TTC549 (cell line): Measurements from ENCODE around the gene B4GALNT4.
"Not testable (repeated sequence)": the region's sequence is repeated elsewhere in the genome, so short reads cannot be mapped to it uniquely, and the experiment has no call there.

Experiments used
- FAIRE-seq: peaks from 2 replicates; lab custom pipeline; 2012; peaks lifted over from hg19 to GRCh38; lab: Jason Lieb, UNC

The B4GALNT4 gene

DNA sequence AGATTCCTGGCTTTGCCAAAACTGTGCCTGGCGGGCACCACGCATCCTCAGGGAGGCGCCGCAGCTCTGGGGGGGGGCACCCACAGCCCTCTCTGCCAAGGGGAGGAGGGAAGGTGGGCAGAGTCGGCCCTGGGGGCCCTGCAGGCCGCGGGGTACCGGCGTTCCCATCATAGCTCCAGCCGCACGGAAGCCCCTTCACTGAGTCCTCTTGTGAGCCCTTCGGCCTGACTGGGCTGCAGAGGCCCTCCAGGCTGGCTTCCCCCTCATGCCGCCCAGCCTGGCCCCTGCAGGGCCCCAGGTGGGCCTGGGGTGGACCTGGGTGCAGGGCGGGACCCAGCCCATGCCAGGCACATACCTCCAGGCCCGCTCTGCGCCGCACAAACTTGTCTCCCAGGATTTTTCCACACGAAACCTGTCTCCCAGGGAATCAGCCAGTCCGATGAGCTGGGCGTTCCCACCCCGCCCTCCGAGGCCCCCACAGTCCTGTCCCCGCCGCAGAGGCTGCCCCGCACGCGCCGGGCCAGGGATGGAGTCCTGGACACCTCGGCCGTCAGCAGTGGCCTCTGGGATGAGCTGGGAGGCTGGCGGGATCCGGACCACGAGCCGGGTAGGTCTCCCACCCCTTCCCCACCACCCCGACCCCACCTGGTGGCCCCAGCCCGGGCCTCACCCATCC lies 22.9 kb downstream of the B4GALNT4 start:
- no peak for FAIRE-seq

DNA sequence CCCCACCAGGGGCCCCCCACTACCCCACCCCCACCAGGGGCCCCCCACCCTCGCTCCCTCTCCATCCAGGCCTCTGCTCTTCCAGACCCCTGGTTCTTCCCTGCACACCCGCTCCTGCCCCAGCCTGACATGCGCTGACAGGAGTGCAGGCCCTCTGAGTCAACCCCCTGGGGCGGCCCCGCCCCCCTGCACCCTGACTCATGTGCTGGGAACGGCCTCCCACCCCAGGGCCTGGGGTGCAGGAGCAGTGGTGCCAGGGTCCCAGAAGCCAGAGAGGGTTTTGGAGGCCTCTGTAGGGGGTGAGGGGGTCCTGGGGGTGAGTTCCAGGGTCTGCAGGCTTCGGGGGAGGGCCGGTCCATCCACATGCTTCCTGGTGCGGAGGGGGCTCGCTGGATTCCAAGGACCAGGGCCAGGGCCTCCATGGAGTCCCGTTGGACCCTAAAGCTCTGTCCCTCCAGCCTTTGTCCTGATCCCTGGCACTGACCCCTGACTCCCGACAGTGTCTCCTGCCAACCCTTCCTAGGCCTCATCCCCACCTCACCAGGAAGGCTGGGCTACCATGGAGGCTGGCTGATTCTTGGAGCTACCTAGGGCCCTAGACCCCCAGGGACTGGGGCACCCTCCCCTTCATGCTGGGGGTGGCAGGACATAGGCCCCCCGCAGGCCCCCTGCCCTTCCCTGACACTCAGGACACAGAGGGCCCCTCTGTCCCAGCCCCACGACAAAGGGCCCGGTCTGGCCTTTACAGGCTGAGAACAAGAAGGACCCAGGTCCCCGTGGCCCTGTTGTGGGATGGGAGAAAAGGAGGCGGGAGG lies 24.1 kb downstream of the B4GALNT4 start:
- FAIRE-seq, result no peak

DNA sequence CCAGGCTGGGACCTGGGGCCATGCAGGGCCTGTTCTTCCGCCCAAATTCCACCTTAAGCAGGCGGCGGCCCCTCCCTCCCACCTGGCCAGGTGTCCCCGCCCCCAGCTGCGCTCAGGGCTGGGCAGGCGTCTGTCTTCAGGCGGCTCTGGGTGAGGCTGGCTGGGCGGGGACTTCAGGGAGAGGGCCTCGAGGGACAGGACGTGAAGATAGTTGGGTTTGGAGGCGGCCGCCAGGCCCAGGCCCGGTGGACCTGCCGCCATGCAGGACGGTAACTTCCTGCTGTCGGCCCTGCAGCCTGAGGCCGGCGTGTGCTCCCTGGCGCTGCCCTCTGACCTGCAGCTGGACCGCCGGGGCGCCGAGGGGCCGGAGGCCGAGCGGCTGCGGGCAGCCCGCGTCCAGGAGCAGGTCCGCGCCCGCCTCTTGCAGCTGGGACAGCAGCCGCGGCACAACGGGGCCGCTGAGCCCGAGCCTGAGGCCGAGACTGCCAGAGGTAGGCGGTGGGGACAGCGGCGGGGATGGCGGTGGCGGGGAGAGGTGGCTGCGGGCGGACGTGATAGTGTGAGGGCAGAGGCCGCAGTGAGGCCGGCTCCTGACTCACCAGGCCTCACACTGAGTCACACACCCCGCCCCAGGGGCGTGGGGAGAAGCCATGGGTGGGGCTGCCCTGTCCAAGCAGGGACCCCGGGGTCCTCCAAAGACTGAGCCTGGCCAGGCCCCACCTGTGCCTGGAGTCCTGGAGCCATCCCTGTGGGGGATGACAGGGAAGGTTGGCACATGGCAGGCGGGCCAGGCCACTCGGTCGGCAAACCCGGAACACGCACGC lies 24.9 kb downstream of the B4GALNT4 start, which contains the start of gene PKP3:
TSS of gene PKP3 (plus strand) at position 176 of the 824 bp plus-strand sequence. CDS start at position 260, 84 bp downstream.
- FAIRE-seq, result no peak

GRCh38 chr11:394858-395655 lies 25.8 kb downstream of the B4GALNT4 start:
- FAIRE-seq, result no peak

- no peak for FAIRE-seq
Observed at GRCh38 chr11:395866-396265, 26.6 kb downstream of the B4GALNT4 start.

- no peak for FAIRE-seq
Observed at GRCh38 chr11:396511-396947, 27.2 kb downstream of the B4GALNT4 start.

DNA sequence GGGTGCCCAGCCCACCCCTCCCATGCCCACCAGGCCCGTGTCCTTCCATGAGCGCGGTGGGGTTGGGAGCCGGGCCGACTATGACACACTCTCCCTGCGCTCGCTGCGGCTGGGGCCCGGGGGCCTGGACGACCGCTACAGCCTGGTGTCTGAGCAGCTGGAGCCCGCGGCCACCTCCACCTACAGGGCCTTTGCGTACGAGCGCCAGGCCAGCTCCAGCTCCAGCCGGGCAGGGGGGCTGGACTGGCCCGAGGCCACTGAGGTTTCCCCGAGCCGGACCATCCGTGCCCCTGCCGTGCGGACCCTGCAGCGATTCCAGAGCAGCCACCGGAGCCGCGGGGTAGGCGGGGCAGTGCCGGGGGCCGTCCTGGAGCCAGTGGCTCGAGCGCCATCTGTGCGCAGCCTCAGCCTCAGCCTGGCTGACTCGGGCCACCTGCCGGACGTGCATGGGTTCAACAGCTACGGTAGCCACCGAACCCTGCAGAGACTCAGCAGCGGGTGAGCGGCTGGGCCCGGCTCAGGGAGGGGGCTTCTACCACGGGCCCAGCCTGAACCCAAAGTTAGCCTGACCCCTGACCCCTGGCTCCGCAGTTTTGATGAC lies 27.7 kb downstream of the B4GALNT4 start:
- FAIRE-seq, result no peak

DNA sequence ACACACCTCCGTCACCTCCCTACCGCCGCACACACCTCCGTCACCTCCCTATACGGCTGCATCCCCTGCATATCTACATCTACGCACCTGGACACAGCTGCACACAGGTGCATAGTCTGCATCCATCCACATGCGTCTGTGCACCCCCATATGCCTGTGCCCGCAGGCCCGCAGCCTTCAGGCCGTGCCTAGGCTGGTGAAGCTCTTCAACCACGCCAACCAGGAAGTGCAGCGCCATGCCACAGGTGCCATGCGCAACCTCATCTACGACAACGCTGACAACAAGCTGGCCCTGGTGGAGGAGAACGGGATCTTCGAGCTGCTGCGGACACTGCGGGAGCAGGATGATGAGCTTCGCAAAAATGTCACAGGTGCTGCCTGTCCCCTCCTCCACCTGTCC lies 29.5 kb downstream of the B4GALNT4 start:
- FAIRE-seq, result no peak

- FAIRE-seq, result no peak
Observed at GRCh38 chr11:399731-400211, 30.5 kb downstream of the B4GALNT4 start.

DNA sequence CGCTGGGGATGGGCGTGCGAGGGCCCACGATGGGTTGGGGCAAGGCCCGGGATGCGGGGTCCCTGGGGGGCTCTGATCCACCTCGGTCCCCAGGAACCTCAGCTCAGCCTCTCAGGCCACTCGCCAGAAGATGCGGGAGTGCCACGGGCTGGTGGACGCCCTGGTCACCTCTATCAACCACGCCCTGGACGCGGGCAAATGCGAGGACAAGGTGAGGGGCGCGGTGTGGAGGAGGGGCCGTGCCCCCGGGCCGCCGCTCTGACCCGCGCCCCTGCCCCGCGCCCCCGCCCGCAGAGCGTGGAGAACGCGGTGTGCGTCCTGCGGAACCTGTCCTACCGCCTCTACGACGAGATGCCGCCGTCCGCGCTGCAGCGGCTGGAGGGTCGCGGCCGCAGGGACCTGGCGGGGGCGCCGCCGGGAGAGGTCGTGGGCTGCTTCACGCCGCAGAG lies 31.0 kb downstream of the B4GALNT4 start:
- no peak for FAIRE-seq

- FAIRE-seq, result not testable (repeated sequence)
Observed at GRCh38 chr11:401196-401595, 31.9 kb downstream of the B4GALNT4 start.

- no peak for FAIRE-seq
Observed at GRCh38 chr11:403021-403760, 33.9 kb downstream of the B4GALNT4 start.

DNA sequence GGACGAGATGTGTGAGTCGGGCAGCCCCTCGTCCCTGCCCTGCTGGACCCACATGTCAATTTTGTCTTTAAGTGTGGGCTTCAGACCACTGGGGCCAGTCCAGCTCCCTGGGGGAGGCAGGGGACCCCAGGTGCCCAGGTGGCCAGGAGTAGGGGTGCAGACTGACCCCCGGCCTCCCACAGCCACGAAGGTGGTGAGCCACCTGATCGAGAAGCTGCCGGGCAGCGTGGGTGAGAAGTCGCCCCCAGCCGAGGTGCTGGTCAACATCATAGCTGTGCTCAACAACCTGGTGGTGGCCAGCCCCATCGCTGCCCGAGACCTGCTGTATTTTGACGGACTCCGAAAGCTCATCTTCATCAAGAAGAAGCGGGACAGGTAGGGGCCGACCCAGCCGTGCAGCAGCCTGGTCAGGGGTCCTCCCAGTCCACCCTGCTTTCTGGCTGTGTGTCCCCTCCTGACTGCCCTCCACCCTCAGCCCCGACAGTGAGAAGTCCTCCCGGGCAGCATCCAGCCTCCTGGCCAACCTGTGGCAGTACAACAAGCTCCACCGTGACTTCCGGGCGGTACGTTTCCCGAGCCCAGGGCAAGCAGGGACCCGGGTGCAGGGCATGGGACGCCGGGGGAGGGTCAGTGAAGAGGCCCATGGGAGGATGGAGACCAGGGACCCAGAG lies 34.6 kb downstream of the B4GALNT4 start:
- FAIRE-seq, result no peak

- no peak for FAIRE-seq
Observed at GRCh38 chr11:404551-405264, 35.4 kb downstream of the B4GALNT4 start.

GRCh38 chr11:405323-405953 lies 36.1 kb downstream of the B4GALNT4 start:
- FAIRE-seq, result no peak

DNA sequence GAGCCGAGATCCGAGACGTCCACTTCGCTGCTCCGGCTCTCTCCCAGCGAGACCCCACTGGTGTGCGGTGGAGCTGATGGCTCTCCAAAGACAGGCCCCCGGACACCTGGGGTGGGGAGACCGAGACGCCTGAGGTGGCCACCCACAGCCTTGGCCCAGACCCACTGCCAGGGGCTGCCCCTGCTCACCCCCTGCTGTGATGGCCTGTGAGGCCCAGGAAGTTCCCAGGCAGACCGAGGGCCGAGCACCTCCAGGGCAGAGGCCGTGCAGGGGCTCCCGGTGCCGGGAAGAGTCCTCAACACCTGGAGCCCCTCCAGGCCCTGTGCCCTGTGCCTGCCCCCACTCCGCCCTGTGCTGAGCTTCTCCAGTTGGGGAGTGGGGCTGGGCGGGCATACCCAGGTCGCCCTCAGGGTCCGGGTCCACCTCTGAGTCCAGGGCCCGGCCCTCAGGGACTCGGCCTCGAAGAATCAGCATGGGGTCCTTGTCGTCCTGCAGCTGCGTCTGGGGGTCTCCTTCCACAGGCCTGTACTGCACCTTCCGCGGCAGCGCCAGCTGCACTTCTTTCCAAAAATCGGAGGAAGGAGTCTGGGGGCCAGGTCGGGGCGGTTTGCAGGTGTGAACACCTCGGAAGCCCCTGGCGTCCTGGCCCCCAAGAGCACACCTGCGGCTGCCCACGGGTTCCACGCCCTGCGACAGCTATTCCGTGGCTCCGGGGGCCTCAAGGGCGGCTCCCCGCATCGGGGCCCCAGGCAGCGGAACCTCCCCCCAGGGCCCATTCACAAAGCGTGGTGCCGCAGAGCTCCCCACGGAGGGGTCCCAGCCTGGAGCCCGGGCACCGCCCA lies 36.9 kb downstream of the B4GALNT4 start:
- no peak for FAIRE-seq

- no peak for FAIRE-seq
Observed at GRCh38 chr11:406796-407650, 37.7 kb downstream of the B4GALNT4 start.
